Neuronal stem cell (in vitro differentiated cells): ENCODE measurements around the gene PRDM8.

ENCODE experiments used
- DNase-seq: peaks from one replicate; pipeline ENCODE4 v3.0.0-alpha.2; 2013; ENCODE audit warnings: low spot score
- H2AFZ ChIP-seq: one replicate; pipeline ENCODE4 v1.6.1; 2013; ENCODE audit warnings: mild to moderate bottlenecking, low read length, inconsistent platforms
- H2AK5ac ChIP-seq: 2 replicates; pipeline ENCODE4 v1.6.1; 2013; ENCODE audit warnings: low read depth, mild to moderate bottlenecking, inconsistent platforms, low read length, moderate library complexity, mixed read lengths
- H2BK120ac ChIP-seq: 2 replicates; pipeline ENCODE4 v1.6.1; 2013; ENCODE audit warnings: low read depth, mild to moderate bottlenecking, inconsistent platforms, low read length, moderate library complexity, mixed read lengths
- H2BK12ac ChIP-seq: one replicate; pipeline ENCODE4 v1.6.1; 2013; ENCODE audit warnings: low read length, inconsistent platforms
- H2BK15ac ChIP-seq: 2 replicates; pipeline ENCODE4 v1.6.1; 2013; ENCODE audit warnings: mild to moderate bottlenecking, low read length, inconsistent platforms, mixed read lengths
- H2BK5ac ChIP-seq: one replicate; pipeline ENCODE4 v1.6.1; 2013; ENCODE audit warnings: inconsistent platforms, mild to moderate bottlenecking, low read length, moderate library complexity
- H3K14ac ChIP-seq: one replicate; pipeline ENCODE4 v1.6.1; 2013; ENCODE audit warnings: low read length, inconsistent platforms
- H3K18ac ChIP-seq: 2 replicates; pipeline ENCODE4 v1.6.1; 2013; ENCODE audit warnings: low read length, inconsistent platforms
- H3K23ac ChIP-seq: 2 replicates; pipeline ENCODE4 v1.6.1; 2013; ENCODE audit warnings: low read depth, mild to moderate bottlenecking, mixed read lengths, low read length, inconsistent platforms; ENCODE audit not compliant: poor library complexity
- H3K27ac ChIP-seq: replicated peaks from 3 replicates; pipeline ENCODE4 v1.5.1; 2013; ENCODE audit warnings: low read length, inconsistent platforms
- H3K27me3 ChIP-seq, 3 experiments: 2 replicates each; pipeline ENCODE4 v1.6.1; 2013; ENCODE audit warnings: low read length in 3 of 3, mild to moderate bottlenecking in 2 of 3, inconsistent platforms in 1 of 3, low read depth in 1 of 3, mixed read lengths in 1 of 3, moderate library complexity in 1 of 3; ENCODE audit not compliant: control insufficient read depth in 3 of 3, insufficient read depth in 3 of 3
- H3K36me3 ChIP-seq, 2 donors: replicated peaks in 1 of 2; 2 replicates each; pipeline ENCODE4 v1.6.1; 2013; ENCODE audit warnings: low read length in 2 of 2; ENCODE audit not compliant: control insufficient read depth in 2 of 2, insufficient read depth in 2 of 2
- H3K4ac ChIP-seq: 2 replicates; pipeline ENCODE4 v1.6.1; 2013; ENCODE audit warnings: inconsistent platforms, mild to moderate bottlenecking, low read length, moderate library complexity
- H3K4me1 ChIP-seq, 2 donors: 1 replicate in 1 of 2; 2 replicates in 1 of 2; pipeline ENCODE4 v1.6.1; 2013; ENCODE audit warnings: low read length in 2 of 2, low read depth in 1 of 2; ENCODE audit not compliant: control insufficient read depth in 2 of 2, insufficient read depth in 1 of 2
- H3K4me2 ChIP-seq: one replicate; pipeline ENCODE4 v1.6.1; 2013; ENCODE audit warnings: mild to moderate bottlenecking, low read length, inconsistent platforms; ENCODE audit not compliant: insufficient read depth, poor library complexity, severe bottlenecking
- H3K4me3 ChIP-seq, 2 donors: 2 replicates each; pipeline ENCODE4 v1.5.1; 2013; ENCODE audit warnings: low read length in 2 of 2, mild to moderate bottlenecking in 2 of 2, inconsistent platforms in 1 of 2, moderate library complexity in 1 of 2
- H3K79me1 ChIP-seq: one replicate; pipeline ENCODE4 v1.6.1; 2013; ENCODE audit warnings: low read depth, mild to moderate bottlenecking, inconsistent platforms, low read length, moderate library complexity
- H3K9ac ChIP-seq: one replicate; pipeline ENCODE4 v1.6.1; 2013; ENCODE audit warnings: mild to moderate bottlenecking, low read depth, low read length, inconsistent platforms; ENCODE audit not compliant: poor library complexity
- H3K9me3 ChIP-seq, 2 donors: replicated peaks in 1 of 2; 2 replicates each; pipeline versions ENCODE3 to v1.6.1; 2013; ENCODE audit warnings: low read length in 2 of 2, mild to moderate bottlenecking in 2 of 2, inconsistent platforms in 1 of 2, low read depth in 1 of 2, mixed read lengths in 1 of 2, moderate library complexity in 1 of 2; ENCODE audit not compliant: control insufficient read depth in 2 of 2, insufficient read depth in 1 of 2
- H4K8ac ChIP-seq: one replicate; pipeline ENCODE4 v1.6.1; 2013; ENCODE audit warnings: low read depth, mild to moderate bottlenecking, inconsistent platforms, low read length, moderate library complexity
- H4K91ac ChIP-seq: one replicate; pipeline ENCODE4 v1.6.1; 2013; ENCODE audit warnings: low read length, low read depth, mild to moderate bottlenecking, inconsistent platforms; ENCODE audit not compliant: poor library complexity
- WGBS, 2 donors: extraction: QIAGEN DNeasy Blood & Tissue Kit; methylation state at CpG; one replicate each; pipeline ENCODE4 v1.1.7; 2013; ENCODE audit warnings: missing lambda C conversion rate in 2 of 2, mixed read lengths in 1 of 2; ENCODE audit not compliant: insufficient read length in 2 of 2, insufficient replicate concordance in 1 of 2; ENCODE audit errors: extremely low coverage in 2 of 2; 5-methylcytosine and 5-hydroxymethylcytosine counted together

The PRDM8 gene

DNA sequence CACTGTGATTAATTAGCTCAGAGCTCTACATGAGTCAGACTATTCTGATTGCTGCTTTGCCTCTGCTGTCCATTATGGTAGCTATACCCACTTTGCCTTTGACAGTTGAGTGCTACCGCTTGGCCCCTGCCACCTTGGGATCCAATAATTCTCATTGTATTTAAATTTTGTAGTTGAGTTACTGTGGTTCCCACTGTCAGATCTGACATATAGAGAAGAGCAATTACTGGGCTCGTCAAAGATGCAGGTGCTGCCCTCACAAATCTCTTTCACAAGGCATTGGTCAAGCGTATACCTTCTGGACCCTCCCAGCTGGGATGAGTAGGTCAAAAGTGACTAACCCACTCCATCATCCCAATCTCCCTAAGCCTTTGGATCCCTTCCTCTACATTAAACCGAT lies 18.3 kb upstream of the PRDM8 start:
- no peak overlapping the region for H3K4me2 ChIP-seq
- H3K9ac ChIP-seq, result no peak overlapping the region
- peaks cover 6 to 22% (median 21%) of the 10 kb centered on the region in 3 experiments for H3K27me3 ChIP-seq
- no CpG with 5 or more reads among the region's 4 CpGs for WGBS, 2 donors
- no peak overlapping the region for H2BK5ac ChIP-seq
- no peak overlapping the region for H4K91ac ChIP-seq
- DNase-seq, result no peak
- H3K27ac ChIP-seq, result no peak overlapping the region
- no peaks in the 10 kb centered on the region for H3K36me3 ChIP-seq
- H2BK120ac ChIP-seq, result no peak overlapping the region
- no peak overlapping the region for H3K14ac ChIP-seq
- H2BK15ac ChIP-seq, result no peak overlapping the region
- H3K4me3 ChIP-seq, result no peak overlapping the region
- no peak overlapping the region for H2BK12ac ChIP-seq
- H3K79me1 ChIP-seq, result no peaks in the 10 kb centered on the region
- H3K4ac ChIP-seq, result no peak overlapping the region
- no peak overlapping the region for H2AK5ac ChIP-seq
- H3K18ac ChIP-seq, result no peak overlapping the region
- H3K9me3 ChIP-seq, result no peaks in the 10 kb centered on the region
- H3K23ac ChIP-seq, result no peak overlapping the region
- no peak overlapping the region for H4K8ac ChIP-seq
- no peak overlapping the region for H2AFZ ChIP-seq
- H3K4me1 ChIP-seq, result peaks cover 0 to 3% of the 10 kb centered on the region in 2 donors

DNA sequence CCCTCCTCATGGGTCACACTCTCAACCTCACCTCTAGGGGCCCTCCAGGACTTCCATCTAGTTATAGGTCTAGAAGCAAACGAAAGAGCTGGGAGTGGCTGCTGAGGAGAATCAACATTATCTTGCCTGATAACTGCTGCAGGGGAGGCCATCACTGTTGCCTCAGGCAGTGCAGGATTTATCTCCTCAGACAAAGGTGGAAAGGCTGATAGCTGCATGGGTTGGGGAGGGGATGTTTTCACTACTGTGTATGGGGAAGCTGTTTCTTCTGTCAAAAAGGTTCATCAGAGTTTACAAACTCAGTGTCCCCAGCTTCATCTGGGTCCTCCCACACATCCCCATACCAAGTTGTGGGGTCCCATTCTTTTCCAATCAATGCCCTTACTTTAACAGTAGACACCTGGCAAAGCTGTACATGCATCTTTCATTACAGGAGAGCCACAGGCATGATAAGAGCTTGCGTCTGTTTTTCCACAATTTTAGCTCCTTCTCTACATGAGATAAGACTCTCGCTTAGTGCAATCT lies 17.6 kb upstream of the PRDM8 start:
- Histone ChIP-seq H2BK15ac (no peak overlapping the region), H3K23ac (no peak overlapping the region), H3K4me2 (no peak overlapping the region), H3K9ac (no peak overlapping the region), H3K4me3 (no peak overlapping the region), H3K14ac (no peak overlapping the region), H3K4me1 (peaks cover 4 to 5% of the 10 kb centered on the region in 2 donors), H4K91ac (no peak overlapping the region), H2BK120ac (no peak overlapping the region), H2BK5ac (no peak overlapping the region), H3K4ac (no peak overlapping the region), H3K36me3 (no peaks in the 10 kb centered on the region), H3K27ac (no peak overlapping the region), H3K79me1 (no peaks in the 10 kb centered on the region), H3K9me3 (no peaks in the 10 kb centered on the region), H4K8ac (no peak overlapping the region), H2AFZ (no peak overlapping the region), H3K18ac (no peak overlapping the region), H3K27me3 (peaks cover 6 to 28% (median 26%) of the 10 kb centered on the region in 3 experiments), H2BK12ac (no peak overlapping the region), H2AK5ac (no peak overlapping the region)
- DNase-seq, result no peak
- no CpG with 5 or more reads among the region's 3 CpGs for WGBS, 2 donors

DNA sequence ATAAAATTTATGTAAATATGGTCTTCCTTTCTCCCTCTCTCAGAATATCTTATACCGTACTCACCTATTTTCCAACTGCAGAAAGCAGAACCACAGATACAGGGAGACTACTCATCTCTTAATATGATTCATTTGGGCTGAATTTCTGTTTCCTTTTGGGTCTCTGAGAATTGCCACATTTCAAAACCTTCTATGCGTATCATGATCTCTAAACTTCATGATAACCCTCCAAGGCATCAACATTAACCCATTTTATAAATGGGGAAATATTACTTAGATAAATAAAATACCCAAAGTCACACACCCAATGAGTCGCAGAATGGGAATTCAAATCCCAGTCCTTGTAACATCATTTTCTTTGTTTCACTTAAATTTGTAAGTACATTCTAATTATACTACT lies 16.6 kb upstream of the PRDM8 start:
- DNase-seq, result no peak
- Histone ChIP-seq H3K14ac (no peak overlapping the region), H2BK15ac (no peak overlapping the region), H3K36me3 (no peaks in the 10 kb centered on the region), H3K18ac (no peak overlapping the region), H4K91ac (no peak overlapping the region), H3K9ac (no peak overlapping the region), H3K27ac (no peak overlapping the region), H2BK12ac (no peak overlapping the region), H3K4me1 (peaks cover 5 to 9% of the 10 kb centered on the region in 2 donors), H4K8ac (no peak overlapping the region), H3K4me3 (no peak overlapping the region), H3K4ac (no peak overlapping the region), H3K79me1 (no peaks in the 10 kb centered on the region), H2BK120ac (no peak overlapping the region), H3K4me2 (no peak overlapping the region), H3K27me3 (peaks cover 16 to 39% (median 36%) of the 10 kb centered on the region in 3 experiments), H2BK5ac (no peak overlapping the region), H3K9me3 (no peaks in the 10 kb centered on the region), H2AFZ (no peak overlapping the region), H2AK5ac (no peak overlapping the region), H3K23ac (no peak overlapping the region)
- WGBS, 2 donors, result no CpG with 5 or more reads among the region's 3 CpGs

DNA sequence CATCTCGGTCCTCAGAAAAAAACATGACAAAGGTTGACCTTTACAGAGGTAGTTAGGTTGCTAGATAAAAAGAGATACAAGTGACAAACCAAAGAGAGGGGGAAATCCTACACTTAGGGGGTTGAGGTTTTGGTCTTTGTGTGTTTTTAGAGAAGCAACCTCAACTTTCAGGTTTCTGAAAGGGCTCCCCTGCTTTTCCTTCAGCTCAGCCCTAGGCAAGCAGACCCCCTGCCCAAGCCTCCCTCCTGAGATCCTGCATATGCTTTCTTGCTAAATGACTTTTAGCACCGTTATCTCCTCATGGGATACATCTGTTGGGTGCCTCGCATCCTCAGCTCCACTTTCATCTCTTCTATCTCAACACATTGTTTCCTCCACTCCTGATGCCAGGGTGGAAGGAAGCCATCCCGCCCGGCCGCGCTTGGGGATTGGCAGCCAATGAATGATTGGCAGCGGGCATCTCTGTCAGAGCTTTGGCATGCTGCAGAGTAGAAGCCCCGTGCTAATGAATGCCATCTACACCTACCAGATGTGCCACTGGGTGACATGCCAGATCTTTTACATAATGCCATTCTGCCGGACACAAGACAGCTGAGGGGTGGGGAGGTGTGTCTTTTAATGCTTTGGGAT lies 15.0 kb upstream of the PRDM8 start:
- H3K18ac ChIP-seq, result no peak overlapping the region
- H2AK5ac ChIP-seq, result no peak overlapping the region
- H3K27ac ChIP-seq, result no peak overlapping the region
- H3K36me3 ChIP-seq, result no peaks in the 10 kb centered on the region
- H2BK15ac ChIP-seq, result no peak overlapping the region
- H2AFZ ChIP-seq, result no peak overlapping the region
- no peak overlapping the region for H2BK12ac ChIP-seq
- H4K8ac ChIP-seq, result no peak overlapping the region
- H3K4me3 ChIP-seq, result no peak overlapping the region
- H3K4me2 ChIP-seq, result no peak overlapping the region
- H3K23ac ChIP-seq, result no peak overlapping the region
- no peaks in the 10 kb centered on the region for H3K9me3 ChIP-seq
- H4K91ac ChIP-seq, result no peak overlapping the region
- H3K14ac ChIP-seq, result no peak overlapping the region
- peaks cover 20 to 55% (median 52%) of the 10 kb centered on the region in 3 experiments for H3K27me3 ChIP-seq
- DNase-seq, result no peak
- peaks cover 5 to 9% of the 10 kb centered on the region in 2 donors for H3K4me1 ChIP-seq
- H3K9ac ChIP-seq, result no peak overlapping the region
- no peak overlapping the region for H2BK120ac ChIP-seq
- H3K79me1 ChIP-seq, result no peaks in the 10 kb centered on the region
- H3K4ac ChIP-seq, result no peak overlapping the region
- no peak overlapping the region for H2BK5ac ChIP-seq
- no CpG with 5 or more reads among the region's 10 CpGs for WGBS, 2 donors
